ENCODE measurements around the gene GPR87.

The GPR87 gene, protein sequence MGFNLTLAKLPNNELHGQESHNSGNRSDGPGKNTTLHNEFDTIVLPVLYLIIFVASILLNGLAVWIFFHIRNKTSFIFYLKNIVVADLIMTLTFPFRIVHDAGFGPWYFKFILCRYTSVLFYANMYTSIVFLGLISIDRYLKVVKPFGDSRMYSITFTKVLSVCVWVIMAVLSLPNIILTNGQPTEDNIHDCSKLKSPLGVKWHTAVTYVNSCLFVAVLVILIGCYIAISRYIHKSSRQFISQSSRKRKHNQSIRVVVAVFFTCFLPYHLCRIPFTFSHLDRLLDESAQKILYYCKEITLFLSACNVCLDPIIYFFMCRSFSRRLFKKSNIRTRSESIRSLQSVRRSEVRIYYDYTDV

DNA sequence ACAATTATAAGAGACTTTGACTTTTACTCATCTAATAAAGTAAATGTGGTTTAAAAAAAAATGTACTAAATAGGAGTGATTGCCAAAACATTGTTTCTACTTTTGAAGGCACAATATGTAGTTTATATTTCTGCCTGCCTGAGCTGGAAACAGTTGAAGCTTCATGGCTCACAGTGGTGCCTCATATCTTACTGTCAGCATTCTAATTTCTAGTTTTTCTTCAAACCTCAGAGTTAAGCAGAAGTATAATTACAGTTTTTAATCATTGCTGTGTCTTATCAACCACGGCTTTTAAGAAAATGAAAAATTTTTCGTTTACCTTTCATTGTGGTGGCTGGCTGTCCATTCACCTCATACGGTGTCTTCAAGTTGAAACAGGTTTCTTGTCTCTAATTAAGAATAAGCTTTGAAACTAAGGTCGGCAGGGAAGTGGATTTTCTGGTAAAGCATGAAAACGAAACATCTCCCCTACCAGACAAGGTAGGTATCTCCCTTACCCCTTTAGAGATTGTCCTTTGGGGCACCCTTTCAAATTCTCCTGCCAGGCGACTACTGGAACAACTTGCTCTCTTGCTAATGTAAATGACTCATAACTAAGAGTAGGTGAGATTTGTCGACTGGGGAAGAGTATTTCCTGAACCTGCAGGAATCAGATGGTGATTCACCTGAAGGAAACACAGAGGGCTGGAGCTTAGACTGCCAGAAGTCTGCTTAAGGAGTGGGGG, at the start of gene GPR87:
Gene GPR87 (minus strand): TSS at position 554 of the 725 bp plus-strand sequence. CDS start 16,720 bp downstream, outside the sequence.
- no peak within 1 kb of the TSS for H3K4me3 ChIP-seq (ENCODE audit: low read depth, low read length)
- TF ChIP-seq, protein P1, sequence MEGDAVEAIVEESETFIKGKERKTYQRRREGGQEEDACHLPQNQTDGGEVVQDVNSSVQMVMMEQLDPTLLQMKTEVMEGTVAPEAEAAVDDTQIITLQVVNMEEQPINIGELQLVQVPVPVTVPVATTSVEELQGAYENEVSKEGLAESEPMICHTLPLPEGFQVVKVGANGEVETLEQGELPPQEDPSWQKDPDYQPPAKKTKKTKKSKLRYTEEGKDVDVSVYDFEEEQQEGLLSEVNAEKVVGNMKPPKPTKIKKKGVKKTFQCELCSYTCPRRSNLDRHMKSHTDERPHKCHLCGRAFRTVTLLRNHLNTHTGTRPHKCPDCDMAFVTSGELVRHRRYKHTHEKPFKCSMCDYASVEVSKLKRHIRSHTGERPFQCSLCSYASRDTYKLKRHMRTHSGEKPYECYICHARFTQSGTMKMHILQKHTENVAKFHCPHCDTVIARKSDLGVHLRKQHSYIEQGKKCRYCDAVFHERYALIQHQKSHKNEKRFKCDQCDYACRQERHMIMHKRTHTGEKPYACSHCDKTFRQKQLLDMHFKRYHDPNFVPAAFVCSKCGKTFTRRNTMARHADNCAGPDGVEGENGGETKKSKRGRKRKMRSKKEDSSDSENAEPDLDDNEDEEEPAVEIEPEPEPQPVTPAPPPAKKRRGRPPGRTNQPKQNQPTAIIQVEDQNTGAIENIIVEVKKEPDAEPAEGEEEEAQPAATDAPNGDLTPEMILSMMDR (IDR thresholded peaks at IDR 0.05; ENCODE audit: low read depth, low read length): no peak

DNA sequence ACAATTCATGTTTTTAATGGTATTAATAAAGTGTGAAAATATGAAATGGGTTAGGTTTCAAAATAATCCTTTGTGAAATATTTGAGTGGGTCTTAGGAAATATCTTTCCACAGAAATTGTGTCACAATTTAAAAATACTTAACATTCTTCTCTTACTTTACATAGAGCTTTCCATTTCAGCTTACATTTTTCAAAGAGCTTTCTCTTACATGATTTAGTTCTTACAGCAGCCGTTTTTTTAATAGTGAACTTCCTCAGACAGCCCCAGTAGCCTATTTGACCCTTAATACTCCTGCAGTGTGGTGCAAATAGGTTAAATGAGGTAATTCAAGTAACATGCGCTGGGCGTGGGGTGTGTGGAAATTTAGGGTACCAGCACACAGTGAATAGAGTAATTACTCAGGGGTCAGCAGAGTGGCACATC, 46.1 kb upstream of the GPR87 start:
- H3K4me3 ChIP-seq (ENCODE audit: low read depth, low read length): no peak overlapping the region
- TF ChIP-seq, protein P1 (IDR thresholded peaks at IDR 0.05; ENCODE audit: low read depth, low read length): no peak

DNA sequence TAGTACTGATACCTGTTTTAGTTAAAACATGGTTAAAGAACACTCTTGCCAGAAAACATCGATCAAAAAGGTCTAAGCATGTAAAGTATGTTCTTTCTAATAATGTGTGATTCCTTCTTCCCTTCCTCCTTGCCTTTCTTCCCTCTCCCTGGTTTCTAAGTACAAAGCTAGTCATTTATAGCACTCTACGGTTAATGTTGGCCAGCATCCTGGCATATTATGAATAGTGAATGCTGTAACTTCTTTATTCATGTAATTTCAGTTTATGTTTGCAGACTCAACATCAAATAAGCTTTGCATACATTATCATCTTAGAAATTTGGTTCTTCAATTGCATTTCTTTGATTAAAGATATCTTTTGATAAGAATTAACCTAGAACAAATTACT, 40.8 kb upstream of the GPR87 start:
- H3K4me3 ChIP-seq (ENCODE audit: low read depth, low read length): no peak overlapping the region

DNA sequence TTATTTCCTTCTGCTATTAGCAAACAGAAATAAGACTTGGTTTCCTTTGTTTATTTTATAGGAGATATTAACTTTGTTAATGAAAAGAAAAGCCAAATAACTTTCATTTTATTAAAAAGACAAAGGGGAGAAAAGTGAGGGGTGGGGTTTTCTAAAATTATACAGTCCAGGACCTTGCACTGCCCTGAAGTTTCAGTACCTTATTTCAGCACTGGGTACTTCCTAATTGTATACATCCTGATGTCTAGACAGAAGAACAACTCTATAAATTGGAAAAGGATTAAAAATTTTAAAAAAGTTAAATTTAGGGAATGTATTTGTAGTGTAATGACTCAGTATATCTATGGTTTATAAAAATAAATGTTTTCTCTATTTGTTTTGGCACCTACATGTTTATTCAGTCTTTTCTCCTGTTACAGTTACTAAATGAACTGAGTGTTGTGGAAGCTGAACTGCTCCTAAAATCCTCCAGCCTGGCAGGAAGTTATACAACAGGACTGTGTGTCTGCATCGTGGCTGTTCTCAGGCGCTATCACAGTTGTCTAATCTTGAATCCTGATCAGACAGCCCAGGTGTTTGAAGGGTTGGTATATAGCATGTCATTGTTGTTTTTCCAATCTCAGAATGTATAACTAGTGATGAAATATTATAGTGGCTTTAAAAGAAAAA, 40.3 kb upstream of the GPR87 start:
- TF ChIP-seq, protein P1 (IDR thresholded peaks at IDR 0.05; ENCODE audit: low read depth, low read length): no peak
- H3K4me3 ChIP-seq (ENCODE audit: low read depth, low read length): no peak overlapping the region

More for the DNA sequence above, 40.8 kb upstream of the GPR87 start:
- TF ChIP-seq, protein P1 (IDR thresholded peaks at IDR 0.05; ENCODE audit: low read depth, low read length): no peak

DNA sequence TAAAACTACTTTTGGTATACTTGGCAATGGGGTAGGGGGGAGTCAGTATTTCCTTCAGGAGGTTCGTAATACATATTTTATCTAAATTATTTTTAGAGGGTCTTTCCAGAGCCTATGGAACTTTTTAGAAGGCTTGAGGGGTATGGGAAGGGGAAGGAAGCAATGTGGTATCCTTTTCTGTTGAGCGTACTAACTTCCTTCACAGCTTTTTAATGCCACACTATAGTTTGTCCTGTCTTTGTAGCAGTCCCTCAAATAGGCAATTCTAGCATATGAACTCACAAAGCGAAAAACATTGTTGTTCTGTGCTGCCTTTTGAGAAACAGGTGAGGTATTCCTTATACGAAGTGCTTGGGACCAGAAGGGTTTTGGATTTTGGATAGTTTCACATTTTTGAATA, 35.0 kb upstream of the GPR87 start:
- H3K4me3 ChIP-seq (ENCODE audit: low read depth, low read length): no peak overlapping the region
- TF ChIP-seq, protein P1 (IDR thresholded peaks at IDR 0.05; ENCODE audit: low read depth, low read length): no peak

DNA sequence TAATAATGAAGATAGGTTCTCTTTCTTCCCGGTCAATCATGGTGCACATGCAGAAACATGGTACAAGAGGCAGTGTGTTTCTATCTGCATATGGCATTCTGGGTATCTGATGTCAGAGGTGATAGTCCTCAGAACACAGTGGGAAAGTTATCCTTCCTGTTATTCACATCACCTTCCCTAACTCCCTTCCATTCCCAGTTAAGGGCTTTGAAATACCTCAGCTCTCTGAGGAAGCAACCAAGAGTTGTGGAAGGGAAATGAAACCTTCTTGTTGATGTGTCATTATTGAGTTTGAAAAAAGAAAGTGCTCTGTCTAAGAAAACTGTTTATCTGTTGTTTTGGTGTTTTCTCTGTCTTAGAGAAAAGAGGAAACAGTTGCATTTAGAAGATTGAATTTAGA, 34.6 kb upstream of the GPR87 start:
- H3K4me3 ChIP-seq (ENCODE audit: low read depth, low read length): no peak overlapping the region
- TF ChIP-seq, protein P1 (IDR thresholded peaks at IDR 0.05; ENCODE audit: low read depth, low read length): no peak

All from WI38 (cell line).